HG03175 (cell line): ENCODE measurements around the gene PDIK1L.

ENCODE experiments used
- ATAC-seq: cut with Tn5 transposase; IDR thresholded peaks from one replicate; pipeline ENCODE4 v1.9.1; 2021; ENCODE audit warnings: mild to moderate bottlenecking, moderate library complexity; ENCODE audit not compliant: unreplicated experiment

The PDIK1L gene

DNA sequence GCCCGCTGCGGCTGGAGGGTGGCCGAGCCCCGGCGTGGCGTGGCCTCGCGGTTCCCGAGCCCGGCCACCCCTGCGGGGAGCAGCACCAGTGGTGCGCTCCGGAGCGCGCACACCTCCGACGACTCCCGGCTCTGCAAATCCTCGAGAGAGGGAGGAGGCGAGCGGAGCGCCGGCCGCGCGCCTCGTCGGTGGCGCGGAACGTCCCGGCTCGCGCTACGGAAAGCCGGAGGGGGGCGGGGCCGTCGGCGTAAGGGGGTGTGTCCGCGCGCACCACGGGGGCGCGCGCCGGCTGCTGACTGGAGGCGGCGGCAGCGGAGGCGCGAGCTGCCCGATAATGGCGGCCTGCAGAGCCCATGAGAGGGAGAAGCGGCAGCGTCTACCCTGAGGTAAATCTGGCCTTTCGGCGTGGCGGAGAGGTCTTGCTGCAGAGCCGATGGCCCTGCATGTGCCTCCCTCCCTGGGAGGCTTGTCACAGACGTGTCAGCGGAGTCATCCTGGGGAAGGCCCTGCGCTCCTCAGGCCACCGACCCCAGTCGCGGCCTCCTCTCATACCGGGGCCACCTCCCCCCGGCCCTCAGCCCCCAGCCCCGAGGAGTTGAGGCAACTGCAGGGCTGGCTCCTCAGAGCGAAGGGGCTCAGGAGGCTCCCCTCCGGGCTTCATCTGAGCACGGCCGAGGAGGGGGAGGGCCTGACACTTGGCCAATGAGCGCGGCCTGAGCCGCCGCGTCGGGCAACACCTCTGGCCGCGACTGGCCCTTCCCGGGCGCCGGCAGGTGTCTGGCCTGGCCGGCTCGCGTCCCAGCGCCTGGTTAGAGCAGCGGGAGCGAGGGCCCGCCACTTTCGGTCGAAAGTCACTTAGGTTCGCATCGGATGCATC lies at the start of gene PDIK1L:
TSS of gene PDIK1L (plus strand) at position 295 of the 877 bp plus-strand sequence. CDS start 2,485 bp downstream, outside the sequence.
- ATAC-seq, result peak; percentile 71

DNA sequence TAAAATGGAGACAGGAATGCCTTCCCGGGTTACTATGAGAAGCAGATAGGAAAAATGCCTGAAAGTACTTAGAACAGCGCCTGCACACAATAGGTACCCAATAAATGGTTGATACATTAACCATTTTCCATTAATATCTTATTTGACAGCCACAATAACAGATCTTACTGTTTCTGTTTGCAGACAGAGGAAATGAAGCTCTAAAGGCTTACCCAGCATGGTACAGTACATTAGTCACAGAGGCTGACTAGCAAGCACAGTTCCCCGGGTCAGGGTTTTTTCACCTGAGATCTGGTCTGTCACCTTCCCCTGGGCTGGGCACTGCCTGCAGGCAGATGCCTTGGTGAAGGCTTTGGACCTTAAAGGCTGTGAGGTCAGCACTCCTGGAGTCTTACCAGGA lies 47.1 kb upstream of the PDIK1L start:
- ATAC-seq, result peak; percentile 74

DNA sequence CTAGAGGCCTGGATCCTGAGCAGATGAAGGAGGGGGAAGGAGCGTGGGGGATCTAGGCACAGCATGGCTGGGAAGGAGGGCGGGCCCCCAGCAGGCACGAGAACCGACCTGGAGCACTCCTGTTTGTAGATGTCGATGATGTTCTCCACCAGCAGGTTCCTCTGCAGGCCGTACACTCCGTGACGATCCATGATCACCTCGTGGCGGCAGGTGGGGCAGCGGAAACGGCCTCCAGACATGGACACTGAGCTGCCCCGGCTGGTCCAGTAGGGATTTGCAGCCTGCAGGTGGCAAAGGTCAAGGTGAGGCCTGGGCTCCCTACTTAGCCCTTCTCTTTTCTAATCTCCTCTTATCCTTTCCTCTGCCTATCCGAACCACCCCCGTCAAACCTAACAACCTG lies 45.5 kb upstream of the PDIK1L start:
- ATAC-seq, result no peak

DNA sequence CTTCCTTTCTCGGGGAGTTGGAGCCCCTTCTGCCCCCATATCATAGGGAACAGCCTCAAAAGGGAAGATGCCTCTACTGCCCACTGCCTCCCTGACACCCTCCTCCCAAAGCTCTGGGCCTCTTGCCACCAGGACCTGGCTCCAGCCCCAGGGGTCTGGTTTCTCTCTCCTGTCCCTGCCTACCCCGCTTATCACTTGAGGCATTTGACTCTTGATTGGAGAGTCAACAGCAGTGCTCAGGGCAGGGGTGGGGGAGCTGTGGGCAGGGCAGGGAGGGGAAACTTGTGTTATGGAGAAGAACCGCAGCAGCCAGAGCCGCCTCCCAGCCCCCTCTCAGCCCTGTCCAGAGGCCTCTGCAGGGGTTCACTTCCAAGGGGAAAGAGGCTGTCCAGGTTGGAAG lies 44.8 kb upstream of the PDIK1L start:
- no peak for ATAC-seq

DNA sequence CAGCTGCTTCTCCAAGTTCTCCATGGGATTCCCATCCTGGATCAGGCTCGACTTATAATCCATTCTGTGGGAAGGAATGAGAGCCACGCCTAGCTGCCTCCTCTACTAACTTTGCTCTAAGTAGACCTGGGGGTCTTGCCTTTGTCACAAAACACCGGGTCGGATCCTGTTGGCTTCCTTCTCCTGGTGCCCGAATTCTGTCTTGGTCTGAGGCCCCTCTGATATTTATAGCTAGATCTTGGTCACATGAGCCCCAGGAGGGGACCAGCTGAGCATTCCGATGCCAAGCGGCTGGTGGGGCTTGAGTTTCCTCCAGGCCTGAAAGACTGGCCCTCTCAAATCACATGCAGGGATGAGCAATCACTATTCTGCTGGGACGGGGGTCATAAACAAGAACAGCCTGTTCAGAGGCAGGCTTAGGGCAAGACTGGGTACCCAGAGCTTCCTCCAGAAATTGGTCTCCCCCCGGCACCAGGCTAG lies 44.2 kb upstream of the PDIK1L start, which contains the start of gene TRIM63:
TSS of gene TRIM63 (minus strand) at position 199 of the 480 bp plus-strand sequence. CDS start at position 63, 136 bp downstream.
- ATAC-seq, result no peak

DNA sequence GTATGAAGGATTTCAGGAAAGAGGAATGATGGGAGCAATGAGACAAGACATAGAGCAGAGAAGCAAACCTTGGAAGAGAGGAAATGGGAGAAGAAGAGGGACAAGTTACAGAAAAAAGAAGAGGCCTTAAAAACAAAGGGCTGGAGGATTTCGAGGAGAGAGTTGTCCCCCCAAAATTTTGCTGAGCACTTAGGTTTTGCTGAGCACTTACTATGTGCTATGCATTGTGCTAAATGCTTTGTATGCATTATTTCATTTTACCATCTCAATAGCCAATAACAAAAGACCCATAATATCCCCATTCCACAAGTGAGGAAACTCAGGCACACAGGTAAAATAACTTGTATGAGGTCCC lies 41.7 kb upstream of the PDIK1L start:
- no peak for ATAC-seq

DNA sequence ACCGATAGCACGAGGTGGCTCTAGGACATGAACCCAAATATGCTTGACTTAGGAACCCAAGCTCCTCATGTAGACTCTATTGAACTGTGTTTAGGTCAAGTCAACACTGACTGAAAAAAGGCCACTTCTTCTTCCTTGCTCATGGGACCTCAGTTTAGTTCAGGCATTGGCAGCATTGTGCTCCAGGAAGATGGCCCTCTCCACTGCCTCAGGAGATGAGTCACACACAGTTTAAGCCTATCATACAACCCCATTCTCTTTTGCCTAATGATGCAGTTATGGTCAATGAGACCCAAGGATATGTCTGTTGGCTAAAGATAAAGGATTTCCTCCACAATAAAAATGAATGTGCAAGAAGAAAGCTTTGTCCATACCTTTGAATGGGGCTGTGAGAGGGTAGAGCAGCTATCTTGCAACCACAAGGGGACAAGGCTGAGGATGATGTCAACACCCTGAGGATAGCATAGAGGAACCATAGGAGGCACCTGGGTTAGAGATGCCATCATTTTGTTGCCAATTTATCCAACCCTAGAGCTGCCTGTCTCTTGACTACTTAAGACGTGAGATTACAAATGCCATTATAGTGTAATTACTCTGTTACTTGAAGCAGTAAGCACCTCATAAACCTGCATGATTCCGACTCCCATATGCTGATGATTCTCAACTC lies 41.2 kb upstream of the PDIK1L start:
- no peak for ATAC-seq

DNA sequence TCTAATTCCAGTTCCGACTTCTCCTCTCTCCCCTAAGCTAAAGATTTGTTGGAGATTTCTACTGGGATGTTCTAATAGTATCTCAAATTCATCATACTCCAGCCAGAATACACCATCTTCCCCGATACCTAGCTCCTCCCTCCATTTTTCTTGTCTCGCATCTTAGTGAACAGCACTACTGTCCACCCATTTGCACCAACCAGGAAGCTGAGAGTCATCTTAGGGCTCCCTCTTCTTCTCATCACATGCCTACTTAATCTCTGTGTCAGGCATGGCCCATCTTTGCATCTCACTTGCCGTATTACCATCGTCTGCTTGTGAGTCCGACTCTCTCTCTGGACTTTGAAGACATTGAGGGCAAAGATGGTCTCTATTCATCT lies 40.7 kb upstream of the PDIK1L start:
- no peak for ATAC-seq

DNA sequence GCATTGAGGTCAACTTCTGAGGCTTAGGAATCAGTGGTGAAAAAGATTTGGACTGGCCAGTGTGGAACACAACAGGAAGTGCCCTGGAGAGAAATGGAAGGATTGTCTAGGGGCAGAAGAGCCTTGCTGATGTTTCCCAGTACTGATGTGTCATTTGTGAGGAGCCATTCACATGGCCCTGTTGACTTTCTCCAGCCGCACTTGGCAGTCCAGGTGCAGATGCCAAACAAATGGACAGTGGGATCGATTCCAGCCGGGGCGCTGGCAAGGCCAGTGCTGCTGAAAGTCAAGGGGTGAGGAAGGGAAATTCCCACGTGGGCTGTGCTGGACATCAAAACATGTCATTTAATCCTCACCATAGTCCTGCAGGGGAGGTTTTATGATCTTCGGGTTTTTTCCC lies 39.3 kb upstream of the PDIK1L start:
- ATAC-seq, result no peak

DNA sequence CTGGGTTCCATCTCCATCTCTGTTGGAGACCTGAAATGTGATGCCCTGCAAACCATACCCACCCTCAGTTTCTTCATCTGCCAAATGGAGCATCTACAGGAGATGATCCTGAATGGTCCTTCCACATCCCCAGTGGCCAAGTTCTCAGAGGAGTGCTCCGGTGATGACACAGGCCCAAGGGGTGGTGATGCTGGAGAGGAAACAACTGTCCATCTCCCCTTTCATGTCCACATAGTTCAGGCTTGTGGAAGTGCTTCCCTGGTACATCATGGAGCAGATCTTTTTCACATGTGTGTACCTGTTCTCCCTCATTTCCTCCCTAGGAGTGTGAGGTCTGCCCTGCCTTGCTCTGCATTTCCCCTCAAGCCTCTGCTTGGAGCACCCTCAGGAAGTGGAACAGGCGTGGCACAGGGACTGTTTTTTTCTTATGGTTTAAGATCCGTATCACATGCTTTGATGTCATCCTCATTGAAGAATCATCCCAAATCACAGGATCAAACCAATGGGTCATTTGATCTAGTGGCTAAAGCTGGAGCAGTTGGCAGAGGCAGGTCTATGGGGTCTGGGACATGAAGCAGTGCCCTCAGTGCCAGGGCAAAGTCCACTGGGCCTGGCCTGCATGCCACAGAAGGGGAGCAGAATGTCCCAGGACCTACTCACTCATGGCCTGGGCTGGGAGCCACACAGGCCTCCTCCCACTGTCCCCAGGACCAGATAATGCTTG lies 36.0 kb upstream of the PDIK1L start:
- ATAC-seq, result no peak

DNA sequence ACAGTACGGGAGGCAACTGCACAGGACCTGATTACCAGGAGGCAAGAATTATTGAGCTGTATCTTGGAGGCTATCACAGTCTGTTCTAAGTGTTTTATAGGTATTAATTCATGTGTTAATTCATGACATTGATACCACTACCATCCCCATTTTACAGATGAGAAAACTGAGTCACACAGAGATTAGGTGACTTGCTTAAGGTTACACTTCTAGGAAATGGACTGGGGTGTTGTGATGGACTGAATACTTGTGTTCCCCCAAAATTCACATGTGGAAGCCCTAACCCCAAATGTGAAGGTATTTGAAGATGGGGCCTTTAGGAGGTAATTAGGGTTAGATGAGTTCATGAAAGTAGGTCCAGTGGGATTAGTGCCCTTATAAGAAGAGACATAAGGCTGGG lies 34.1 kb upstream of the PDIK1L start:
- ATAC-seq, result no peak

DNA sequence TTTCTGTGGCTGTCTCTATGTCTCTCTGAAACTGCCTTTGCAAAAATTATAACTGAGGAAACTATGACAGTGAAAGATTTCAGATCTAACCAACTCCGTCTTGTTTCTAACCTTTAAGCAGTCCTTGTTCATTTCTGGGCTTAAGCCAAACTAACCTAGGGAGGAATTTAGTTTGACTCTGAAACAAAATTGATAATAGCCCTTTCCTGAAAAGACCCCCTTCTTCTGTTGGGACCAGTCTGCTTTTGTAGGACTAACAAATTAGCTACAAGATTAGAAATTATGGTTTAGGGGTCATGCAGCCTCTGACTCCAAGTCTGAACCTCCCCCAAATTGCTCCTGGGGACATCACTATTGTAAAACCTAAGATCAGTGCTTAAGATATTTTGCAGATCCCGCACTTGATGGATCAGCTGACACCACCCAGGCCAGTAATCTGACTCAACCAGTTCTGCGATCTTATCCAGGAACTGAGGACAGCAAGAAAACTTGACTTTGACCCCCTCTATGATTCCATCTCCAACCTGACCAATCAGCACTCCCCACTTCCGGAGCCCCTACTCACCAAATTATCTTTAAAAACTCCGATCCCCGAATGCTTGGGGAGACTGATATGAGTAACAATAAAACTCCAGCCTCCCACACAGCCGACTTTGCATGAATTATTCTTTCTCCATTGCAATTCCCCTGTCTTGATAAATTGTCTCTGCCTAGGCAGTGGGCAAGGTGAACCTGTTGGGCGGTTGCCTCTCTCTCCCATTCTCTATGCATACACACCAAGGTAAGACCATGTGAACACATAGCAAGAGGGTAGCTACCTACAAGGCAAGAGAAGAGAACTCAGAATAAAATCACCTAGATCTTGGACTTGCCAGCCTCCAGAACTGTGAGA lies 33.1 kb upstream of the PDIK1L start:
- ATAC-seq, result no peak

DNA sequence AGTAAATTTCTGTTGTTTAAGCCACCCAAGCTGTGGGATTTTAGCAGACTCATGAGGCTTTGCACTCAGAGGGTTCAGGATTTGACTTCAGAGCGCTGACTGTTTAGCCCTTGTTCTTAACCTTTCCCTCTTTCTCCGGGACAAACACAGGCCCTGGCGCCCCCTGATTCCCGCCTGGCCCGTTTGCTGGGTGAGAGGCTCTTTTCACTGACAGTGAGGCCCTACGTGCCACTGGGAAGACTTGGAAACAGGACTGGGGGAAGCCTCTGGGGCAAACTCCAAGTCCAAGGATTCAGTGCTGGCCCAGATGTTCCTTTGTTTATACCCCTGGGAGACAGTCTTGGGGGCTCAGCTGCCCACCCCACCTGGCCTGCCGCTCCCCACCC lies 32.5 kb upstream of the PDIK1L start:
- no peak for ATAC-seq

DNA sequence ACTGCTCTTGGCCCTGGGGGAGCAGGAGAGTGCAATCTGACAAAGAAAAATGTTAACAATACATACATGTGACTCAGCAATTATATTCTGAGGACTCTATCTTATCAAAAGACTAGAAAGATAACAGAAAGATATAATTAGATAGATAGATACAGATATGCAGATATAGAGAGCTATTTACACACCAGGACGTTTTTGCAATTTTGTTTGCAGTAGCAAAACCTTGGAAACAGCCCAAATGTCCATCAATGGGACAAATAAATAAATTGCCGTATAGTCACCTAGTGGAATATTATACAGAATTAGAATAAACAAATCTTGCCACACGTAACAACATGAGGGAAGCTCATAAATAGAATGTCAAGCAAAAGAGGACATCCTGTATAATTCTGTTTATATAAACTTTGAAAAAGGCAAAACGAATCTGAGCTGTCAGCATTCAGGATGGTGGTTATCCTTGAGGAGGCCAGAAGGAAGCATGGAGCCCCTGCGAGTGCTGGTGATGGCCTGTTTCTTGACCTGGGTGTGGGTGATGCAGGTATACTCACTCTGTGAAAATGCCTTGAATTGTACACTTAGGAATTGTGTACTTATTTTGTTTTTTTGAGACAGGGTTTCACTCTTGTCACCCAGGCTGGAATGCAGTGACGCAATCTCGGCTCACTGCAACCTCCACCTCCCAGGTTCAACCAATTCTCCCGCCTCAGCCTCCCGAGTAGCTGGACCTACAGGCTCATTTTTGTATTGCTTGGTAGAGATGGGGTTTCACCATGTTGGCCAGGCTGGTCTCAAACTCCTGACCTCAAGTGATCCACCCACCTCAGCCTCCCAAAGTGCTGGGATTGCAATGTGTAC lies 31.4 kb upstream of the PDIK1L start:
- ATAC-seq, result no peak

DNA sequence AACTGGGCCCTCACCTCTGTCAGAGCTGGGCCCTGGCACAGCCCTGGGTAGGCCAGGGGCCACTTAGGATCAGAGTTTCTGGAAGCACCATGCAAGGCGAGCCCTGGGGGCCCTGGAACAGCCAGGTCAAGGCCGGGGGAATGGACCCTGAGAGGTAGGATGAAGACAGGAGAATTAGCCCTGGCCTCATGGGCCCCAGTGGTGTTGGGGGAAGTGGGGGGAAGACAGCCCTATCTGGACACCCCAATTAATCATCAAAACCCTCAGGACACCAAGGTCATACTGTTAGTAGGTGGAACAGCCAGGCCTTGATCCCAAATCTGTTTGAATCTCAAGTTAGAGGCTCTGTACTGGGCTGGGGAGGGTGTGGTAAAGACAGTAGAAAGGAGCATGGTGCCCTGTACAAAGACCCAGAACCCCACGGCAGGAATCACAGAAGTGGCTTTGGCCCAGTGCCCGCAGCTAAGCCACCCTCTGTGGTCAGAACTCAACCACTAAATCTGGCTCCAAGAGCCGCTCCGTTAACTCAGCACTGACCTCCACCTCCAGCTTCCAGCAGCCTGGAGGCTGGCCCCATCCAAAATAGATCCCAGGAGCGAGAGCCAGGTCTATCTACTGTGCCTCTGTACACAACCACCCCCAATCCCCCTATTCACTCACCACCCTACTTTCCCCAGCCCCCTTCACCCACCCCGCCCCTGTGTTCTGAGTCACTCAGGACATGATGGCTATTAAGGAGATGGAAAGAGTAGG lies 30.2 kb upstream of the PDIK1L start:
- no peak for ATAC-seq

DNA sequence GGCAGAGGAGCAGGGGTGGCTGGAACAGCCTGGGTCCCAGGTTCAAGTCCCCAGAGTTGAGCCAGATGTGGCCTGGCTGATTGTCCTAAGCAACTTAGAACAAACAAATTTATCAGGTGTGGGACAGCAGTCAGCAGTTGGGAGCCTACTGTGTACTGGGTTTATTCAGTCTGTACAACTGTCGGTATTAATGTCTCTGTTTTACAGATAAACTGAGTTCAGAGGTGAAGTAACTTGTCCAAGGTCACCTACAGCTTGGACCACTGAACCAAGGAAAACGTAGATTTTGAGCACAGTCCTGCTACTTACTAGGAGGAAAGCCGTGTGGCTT lies 29.6 kb upstream of the PDIK1L start:
- no peak for ATAC-seq

DNA sequence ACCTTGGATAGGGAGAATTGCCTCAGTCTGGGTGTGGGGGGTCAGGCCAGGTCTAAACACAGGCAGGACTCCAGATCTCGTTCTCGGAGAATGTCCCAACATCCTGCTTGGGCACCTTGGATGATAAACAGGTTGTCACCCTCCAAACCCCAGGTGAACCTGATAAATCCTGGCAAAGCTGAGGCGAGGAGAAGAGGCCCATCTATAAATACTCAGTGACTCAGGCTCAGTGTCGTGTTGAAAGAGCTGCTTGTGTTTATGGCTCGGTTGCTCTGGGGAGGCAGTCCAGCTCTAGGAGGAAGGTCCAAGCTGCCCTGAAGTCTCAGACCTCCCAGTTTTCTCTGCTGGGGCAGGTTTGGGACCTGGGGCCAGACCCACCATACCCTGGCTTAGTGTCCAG lies 28.4 kb upstream of the PDIK1L start:
- ATAC-seq, result no peak

DNA sequence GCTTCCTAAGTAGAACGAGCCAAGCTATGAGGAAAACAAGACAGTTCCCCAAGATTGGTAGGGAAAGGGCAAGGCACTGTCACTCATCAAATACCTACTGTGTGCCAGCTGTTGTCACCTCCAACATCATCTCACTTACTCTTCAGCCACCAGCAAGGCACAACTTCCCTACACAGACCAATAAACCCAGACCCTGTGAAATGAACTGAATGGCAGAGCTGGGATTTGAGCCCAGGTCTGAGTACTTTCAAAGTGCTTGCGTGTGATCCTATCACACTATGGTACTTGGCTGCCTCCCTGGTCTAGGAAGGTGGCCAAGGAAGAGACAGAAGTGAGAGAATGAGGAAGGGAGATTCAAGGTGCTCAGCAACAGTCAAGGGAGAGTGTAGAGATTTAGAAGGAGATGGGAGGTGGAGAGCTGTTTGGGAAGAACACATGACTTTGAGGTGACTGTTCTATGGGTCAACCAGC lies 27.5 kb upstream of the PDIK1L start:
- ATAC-seq, result no peak

DNA sequence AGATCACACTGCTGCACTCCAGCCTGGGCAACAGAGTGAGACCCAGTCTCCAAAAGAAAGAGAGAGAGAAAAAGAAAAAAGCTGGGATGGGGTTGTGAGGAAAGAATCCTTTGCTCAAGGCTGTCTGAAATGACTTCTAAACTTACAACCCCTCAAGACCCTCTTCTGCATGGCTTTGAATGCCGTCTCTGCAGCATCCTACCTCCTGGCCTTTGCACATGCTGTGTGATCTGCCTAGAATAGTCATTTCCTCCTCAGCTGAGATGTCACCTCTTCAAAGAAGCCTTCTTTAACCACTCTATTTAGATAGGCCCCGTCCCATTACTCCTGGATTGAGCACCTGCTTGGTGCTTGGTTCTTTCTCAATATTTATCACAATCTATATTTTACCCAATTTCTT lies 26.8 kb upstream of the PDIK1L start:
- ATAC-seq, result no peak
